ENCODE results near the gene TARBP1.

DNA sequence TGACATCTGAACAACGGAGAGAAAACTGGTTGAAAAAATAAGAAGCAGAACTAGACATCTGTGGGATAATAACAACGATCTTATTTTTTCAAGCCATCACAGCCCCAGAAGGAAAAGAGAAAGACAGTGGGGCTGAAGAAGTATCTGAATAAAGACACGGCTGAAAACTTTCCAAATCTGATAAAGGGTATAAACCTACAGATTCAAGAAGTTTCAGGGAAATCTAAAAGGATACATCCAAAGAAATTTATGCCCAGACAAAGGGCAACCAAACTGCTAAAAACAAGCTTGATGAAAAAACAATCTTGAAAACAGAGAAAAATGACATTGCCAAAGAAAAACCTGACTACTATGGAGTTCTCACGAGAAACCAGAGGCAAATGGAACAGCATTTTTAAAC is 40.4 kb downstream of the TARBP1 start:
- TF ChIP-seq, protein P1, sequence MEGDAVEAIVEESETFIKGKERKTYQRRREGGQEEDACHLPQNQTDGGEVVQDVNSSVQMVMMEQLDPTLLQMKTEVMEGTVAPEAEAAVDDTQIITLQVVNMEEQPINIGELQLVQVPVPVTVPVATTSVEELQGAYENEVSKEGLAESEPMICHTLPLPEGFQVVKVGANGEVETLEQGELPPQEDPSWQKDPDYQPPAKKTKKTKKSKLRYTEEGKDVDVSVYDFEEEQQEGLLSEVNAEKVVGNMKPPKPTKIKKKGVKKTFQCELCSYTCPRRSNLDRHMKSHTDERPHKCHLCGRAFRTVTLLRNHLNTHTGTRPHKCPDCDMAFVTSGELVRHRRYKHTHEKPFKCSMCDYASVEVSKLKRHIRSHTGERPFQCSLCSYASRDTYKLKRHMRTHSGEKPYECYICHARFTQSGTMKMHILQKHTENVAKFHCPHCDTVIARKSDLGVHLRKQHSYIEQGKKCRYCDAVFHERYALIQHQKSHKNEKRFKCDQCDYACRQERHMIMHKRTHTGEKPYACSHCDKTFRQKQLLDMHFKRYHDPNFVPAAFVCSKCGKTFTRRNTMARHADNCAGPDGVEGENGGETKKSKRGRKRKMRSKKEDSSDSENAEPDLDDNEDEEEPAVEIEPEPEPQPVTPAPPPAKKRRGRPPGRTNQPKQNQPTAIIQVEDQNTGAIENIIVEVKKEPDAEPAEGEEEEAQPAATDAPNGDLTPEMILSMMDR (IDR thresholded peaks at IDR 0.05): no peak
- no peak for TF ChIP-seq POLR2A (IDR thresholded peaks at IDR 0.05)
